GM23338 (cell line): Measurements from ENCODE around the gene LITAF.

Experiments
- CREB1 ChIP-seq: fragments of 250-450 bp; sonication (Bioruptor Pico); IDR thresholded peaks from 2 replicates; pipeline ENCODE4 v1.5.0; 2020; ENCODE audit warnings: low read depth, mild to moderate bottlenecking, moderate library complexity
- EZH2 ChIP-seq: fragments of 200-600 bp; sonication (generic); IDR thresholded peaks from one replicate; pipeline ENCODE4 v1.8.0; 2017; ENCODE audit warnings: antibody characterized with exemption, mild to moderate bottlenecking, low read depth; ENCODE audit not compliant: unreplicated experiment
- EZH2phosphoT487 ChIP-seq: fragments of 200-600 bp; sonication (generic); IDR thresholded peaks from one replicate; pipeline ENCODE4 v1.8.1; 2018; ENCODE audit warnings: antibody characterized with exemption; ENCODE audit not compliant: unreplicated experiment
- JUNB ChIP-seq: IDR thresholded peaks from one replicate; pipeline ENCODE4 v1.6.1; 2016; ENCODE audit warnings: antibody characterized with exemption; ENCODE audit not compliant: unreplicated experiment
- POLR2AphosphoS5 ChIP-seq: IDR thresholded peaks from 2 replicates; pipeline ENCODE4 v1.6.1; 2016; ENCODE audit warnings: antibody characterized with exemption, low read depth
- ZNF114 ChIP-seq: fragments of 250-450 bp; sonication (Bioruptor Pico); IDR thresholded peaks from 2 replicates; pipeline ENCODE4 v1.5.0; 2020; ENCODE audit warnings: mild to moderate bottlenecking, moderate library complexity
- TF ChIP-seq, protein P1 (sequence below), 2 experiments: fragments of 200-600 bp in 1 of 2; sonication (generic) in 1 of 2; conservative IDR thresholded peaks; 2 replicates each; pipeline versions ENCODE4 v1.5.1 to v1.6.1; 2016 to 2017; ENCODE audit warnings: antibody characterized with exemption in 2 of 2, low read depth in 2 of 2, mild to moderate bottlenecking in 2 of 2, moderate library complexity in 1 of 2
- TF ChIP-seq, protein P2 (sequence below): IDR thresholded peaks from one replicate; pipeline ENCODE4 v1.6.1; 2018; ENCODE audit warnings: antibody characterized with exemption; ENCODE audit not compliant: unreplicated experiment
- TF ChIP-seq, protein P3 (sequence below): IDR thresholded peaks from 2 replicates; pipeline ENCODE4 v1.6.1; 2016; ENCODE audit warnings: antibody characterized with exemption
- TF ChIP-seq, protein P4 (sequence below): fragments of 250-450 bp; sonication (Bioruptor Pico); IDR thresholded peaks from 2 replicates; pipeline ENCODE4 v1.5.0; 2020; ENCODE audit warnings: mild to moderate bottlenecking, moderate library complexity

DNA sequence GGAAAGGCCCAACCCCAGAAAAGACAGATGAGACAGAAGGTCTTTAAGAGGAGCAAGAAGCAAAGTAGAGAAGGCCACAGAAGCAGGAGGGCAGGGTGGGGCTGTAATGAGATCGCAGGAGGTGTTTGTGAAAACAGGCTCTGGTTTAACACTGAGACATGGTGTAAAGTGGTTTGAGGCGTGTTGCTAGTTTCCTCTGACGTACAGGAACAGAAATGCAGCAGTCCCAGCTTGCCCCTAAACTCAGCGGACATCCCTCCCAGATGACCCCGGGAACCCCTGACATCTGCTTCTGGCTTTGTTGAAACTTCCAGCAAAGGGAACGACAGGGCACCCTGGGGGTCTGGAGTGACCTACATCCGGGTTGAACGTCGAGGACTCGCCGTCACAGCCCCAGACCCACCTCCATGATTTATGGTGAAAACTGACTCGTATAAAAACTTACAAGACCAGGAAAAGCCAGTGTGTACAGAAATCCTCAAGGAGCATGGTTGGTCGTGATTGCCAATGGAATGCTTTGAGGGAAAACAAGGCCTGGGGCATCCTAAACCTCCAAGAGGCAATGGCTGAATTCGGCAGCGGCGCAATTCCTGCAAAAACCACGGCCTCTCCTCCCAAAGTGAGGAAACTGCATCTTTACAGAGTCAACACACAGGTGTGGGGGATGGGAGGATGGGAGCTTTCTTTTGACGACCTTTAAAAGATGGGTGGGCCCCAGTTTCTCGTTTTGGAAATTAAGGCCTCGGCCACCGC is 25.8 kb downstream of the LITAF start:
- TF ChIP-seq EZH2, result no peak
- TF ChIP-seq, protein P1, sequence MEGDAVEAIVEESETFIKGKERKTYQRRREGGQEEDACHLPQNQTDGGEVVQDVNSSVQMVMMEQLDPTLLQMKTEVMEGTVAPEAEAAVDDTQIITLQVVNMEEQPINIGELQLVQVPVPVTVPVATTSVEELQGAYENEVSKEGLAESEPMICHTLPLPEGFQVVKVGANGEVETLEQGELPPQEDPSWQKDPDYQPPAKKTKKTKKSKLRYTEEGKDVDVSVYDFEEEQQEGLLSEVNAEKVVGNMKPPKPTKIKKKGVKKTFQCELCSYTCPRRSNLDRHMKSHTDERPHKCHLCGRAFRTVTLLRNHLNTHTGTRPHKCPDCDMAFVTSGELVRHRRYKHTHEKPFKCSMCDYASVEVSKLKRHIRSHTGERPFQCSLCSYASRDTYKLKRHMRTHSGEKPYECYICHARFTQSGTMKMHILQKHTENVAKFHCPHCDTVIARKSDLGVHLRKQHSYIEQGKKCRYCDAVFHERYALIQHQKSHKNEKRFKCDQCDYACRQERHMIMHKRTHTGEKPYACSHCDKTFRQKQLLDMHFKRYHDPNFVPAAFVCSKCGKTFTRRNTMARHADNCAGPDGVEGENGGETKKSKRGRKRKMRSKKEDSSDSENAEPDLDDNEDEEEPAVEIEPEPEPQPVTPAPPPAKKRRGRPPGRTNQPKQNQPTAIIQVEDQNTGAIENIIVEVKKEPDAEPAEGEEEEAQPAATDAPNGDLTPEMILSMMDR (conservative IDR thresholded peaks at IDR 0.05; ENCODE audit: low read depth in 2 of 2), result no peak
- TF ChIP-seq POLR2AphosphoS5, result no peak
- TF ChIP-seq, protein P2, sequence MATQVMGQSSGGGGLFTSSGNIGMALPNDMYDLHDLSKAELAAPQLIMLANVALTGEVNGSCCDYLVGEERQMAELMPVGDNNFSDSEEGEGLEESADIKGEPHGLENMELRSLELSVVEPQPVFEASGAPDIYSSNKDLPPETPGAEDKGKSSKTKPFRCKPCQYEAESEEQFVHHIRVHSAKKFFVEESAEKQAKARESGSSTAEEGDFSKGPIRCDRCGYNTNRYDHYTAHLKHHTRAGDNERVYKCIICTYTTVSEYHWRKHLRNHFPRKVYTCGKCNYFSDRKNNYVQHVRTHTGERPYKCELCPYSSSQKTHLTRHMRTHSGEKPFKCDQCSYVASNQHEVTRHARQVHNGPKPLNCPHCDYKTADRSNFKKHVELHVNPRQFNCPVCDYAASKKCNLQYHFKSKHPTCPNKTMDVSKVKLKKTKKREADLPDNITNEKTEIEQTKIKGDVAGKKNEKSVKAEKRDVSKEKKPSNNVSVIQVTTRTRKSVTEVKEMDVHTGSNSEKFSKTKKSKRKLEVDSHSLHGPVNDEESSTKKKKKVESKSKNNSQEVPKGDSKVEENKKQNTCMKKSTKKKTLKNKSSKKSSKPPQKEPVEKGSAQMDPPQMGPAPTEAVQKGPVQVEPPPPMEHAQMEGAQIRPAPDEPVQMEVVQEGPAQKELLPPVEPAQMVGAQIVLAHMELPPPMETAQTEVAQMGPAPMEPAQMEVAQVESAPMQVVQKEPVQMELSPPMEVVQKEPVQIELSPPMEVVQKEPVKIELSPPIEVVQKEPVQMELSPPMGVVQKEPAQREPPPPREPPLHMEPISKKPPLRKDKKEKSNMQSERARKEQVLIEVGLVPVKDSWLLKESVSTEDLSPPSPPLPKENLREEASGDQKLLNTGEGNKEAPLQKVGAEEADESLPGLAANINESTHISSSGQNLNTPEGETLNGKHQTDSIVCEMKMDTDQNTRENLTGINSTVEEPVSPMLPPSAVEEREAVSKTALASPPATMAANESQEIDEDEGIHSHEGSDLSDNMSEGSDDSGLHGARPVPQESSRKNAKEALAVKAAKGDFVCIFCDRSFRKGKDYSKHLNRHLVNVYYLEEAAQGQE, result no peak
- TF ChIP-seq, protein P3, sequence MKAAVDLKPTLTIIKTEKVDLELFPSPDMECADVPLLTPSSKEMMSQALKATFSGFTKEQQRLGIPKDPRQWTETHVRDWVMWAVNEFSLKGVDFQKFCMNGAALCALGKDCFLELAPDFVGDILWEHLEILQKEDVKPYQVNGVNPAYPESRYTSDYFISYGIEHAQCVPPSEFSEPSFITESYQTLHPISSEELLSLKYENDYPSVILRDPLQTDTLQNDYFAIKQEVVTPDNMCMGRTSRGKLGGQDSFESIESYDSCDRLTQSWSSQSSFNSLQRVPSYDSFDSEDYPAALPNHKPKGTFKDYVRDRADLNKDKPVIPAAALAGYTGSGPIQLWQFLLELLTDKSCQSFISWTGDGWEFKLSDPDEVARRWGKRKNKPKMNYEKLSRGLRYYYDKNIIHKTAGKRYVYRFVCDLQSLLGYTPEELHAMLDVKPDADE, result no peak
- TF ChIP-seq EZH2phosphoT487, result no peak
- TF ChIP-seq CREB1 (CRISPR knock-in tag), result no peak
- TF ChIP-seq ZNF114 (CRISPR knock-in tag), result no peak
- TF ChIP-seq JUNB, result no peak
- TF ChIP-seq, protein P4, sequence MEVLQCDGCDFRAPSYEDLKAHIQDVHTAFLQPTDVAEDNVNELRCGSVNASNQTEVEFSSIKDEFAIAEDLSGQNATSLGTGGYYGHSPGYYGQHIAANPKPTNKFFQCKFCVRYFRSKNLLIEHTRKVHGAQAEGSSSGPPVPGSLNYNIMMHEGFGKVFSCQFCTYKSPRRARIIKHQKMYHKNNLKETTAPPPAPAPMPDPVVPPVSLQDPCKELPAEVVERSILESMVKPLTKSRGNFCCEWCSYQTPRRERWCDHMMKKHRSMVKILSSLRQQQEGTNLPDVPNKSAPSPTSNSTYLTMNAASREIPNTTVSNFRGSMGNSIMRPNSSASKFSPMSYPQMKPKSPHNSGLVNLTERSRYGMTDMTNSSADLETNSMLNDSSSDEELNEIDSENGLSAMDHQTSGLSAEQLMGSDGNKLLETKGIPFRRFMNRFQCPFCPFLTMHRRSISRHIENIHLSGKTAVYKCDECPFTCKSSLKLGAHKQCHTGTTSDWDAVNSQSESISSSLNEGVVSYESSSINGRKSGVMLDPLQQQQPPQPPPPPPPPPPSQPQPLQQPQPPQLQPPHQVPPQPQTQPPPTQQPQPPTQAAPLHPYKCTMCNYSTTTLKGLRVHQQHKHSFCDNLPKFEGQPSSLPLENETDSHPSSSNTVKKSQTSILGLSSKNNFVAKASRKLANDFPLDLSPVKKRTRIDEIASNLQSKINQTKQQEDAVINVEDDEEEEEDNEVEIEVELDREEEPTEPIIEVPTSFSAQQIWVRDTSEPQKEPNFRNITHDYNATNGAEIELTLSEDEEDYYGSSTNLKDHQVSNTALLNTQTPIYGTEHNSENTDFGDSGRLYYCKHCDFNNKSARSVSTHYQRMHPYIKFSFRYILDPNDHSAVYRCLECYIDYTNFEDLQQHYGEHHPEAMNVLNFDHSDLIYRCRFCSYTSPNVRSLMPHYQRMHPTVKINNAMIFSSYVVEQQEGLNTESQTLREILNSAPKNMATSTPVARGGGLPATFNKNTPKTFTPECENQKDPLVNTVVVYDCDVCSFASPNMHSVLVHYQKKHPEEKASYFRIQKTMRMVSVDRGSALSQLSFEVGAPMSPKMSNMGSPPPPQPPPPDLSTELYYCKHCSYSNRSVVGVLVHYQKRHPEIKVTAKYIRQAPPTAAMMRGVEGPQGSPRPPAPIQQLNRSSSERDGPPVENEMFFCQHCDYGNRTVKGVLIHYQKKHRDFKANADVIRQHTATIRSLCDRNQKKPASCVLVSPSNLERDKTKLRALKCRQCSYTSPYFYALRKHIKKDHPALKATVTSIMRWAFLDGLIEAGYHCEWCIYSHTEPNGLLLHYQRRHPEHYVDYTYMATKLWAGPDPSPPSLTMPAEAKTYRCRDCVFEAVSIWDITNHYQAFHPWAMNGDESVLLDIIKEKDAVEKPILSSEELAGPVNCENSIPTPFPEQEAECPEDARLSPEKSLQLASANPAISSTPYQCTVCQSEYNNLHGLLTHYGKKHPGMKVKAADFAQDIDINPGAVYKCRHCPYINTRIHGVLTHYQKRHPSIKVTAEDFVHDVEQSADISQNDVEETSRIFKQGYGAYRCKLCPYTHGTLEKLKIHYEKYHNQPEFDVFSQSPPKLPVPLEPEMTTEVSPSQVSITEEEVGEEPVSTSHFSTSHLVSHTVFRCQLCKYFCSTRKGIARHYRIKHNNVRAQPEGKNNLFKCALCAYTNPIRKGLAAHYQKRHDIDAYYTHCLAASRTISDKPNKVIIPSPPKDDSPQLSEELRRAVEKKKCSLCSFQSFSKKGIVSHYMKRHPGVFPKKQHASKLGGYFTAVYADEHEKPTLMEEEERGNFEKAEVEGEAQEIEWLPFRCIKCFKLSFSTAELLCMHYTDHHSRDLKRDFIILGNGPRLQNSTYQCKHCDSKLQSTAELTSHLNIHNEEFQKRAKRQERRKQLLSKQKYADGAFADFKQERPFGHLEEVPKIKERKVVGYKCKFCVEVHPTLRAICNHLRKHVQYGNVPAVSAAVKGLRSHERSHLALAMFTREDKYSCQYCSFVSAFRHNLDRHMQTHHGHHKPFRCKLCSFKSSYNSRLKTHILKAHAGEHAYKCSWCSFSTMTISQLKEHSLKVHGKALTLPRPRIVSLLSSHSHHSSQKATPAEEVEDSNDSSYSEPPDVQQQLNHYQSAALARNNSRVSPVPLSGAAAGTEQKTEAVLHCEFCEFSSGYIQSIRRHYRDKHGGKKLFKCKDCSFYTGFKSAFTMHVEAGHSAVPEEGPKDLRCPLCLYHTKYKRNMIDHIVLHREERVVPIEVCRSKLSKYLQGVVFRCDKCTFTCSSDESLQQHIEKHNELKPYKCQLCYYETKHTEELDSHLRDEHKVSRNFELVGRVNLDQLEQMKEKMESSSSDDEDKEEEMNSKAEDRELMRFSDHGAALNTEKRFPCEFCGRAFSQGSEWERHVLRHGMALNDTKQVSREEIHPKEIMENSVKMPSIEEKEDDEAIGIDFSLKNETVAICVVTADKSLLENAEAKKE, result no peak
